ENCODE measurements around the gene ARSK. TPM values are rescaled to one million over a fixed set of nuclear protein-coding genes. Genes with fewer than 3 reads are reported as not detected.

Gene ARSK
- total and polyA plus RNA-seq, 2 of the 13 experiments (the other 11 are each of a cell fraction or from before 2014, with no cell fraction given): 7.9 TPM

DNA sequence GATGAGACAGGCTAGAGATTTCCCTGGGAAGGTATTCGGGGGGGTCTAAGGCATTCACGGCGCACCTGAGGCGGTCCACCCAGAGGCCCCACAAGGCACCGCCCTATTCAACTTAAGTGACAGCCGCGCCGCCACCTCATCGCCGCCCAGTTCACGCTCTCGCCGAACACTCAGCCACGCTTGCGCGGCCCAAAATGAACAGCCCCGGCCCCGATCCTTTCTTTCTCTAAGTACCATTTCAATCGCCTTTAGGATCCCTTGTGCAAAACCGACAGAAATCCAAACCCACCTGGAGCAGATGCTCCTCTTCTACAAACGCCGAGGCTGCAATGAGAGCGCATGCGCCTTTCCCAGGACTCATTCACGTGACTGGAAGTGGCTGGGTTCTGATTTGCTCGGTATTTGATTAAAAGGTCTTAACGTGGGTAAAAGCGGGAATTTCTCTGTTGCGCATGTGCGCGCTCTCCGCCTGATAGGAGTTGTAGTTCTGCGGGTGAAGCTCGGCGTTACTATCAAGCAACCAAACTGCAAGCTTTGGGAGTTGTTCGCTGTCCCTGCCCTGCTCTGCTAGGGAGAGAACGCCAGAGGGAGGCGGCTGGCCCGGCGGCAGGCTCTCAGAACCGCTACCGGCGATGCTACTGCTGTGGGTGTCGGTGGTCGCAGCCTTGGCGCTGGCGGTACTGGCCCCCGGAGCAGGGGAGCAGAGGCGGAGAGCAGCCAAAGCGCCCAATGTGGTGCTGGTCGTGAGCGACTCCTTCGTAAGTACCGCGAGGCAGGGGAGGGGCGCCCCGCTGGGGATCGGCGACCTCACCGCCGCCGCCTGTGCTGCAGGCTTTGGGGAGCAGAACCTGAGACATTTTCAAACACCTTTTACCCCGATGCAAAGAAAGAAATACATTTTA is at the start of gene ARSK, which contains the start of gene SKIC3 (continued):
- TF ChIP-seq IKZF4 (CRISPR knock-in tag; IDR thresholded peaks at IDR 0.05; ENCODE audit: borderline replicate concordance, low read depth, not compliant biosample characterization) (peak; percentile 45), POLR2A (IDR thresholded peaks at IDR 0.05; ENCODE audit: insufficient read depth in 1 of 2, low read depth in 2 of 2, low read length in 2 of 2) (peak; percentile 80 to 84; a peak in 3 of 4 replicates), ETV5 (CRISPR knock-in tag; IDR thresholded peaks at IDR 0.05; ENCODE audit: borderline replicate concordance) (no peak; the same call in 1 of the 2 replicates), ZNF121 (CRISPR knock-in tag; IDR thresholded peaks at IDR 0.05) (no peak), ZNF431 (CRISPR knock-in tag; IDR thresholded peaks at IDR 0.05; ENCODE audit: borderline replicate concordance, low read depth) (no peak), U2AF1 (optimal IDR thresholded peaks at IDR 0.05; ENCODE audit: low read depth, low read length) (no peak), NR2C2 (CRISPR knock-in tag; IDR thresholded peaks at IDR 0.05; ENCODE audit: borderline replicate concordance) (no peak), ZNF891 (CRISPR knock-in tag; IDR thresholded peaks at IDR 0.05) (no peak), ZNF788 (CRISPR knock-in tag; IDR thresholded peaks at IDR 0.05; ENCODE audit: borderline replicate concordance) (peak; percentile 45; the same call in 1 of the 2 replicates), RBM22 (optimal IDR thresholded peaks at IDR 0.05; ENCODE audit: low read length) (no peak), SMARCE1 (IDR thresholded peaks at IDR 0.05; ENCODE audit: borderline replicate concordance) (no peak), HHEX (CRISPR knock-in tag; IDR thresholded peaks at IDR 0.05) (no peak), KMT2A (CRISPR knock-in tag; IDR thresholded peaks at IDR 0.05) (peak; percentile 87), BRD4 (CRISPR knock-in tag; IDR thresholded peaks at IDR 0.05) (0 out of 2 replicates have a peak, but pooled peaks have one; percentile 12), ZNF761 (CRISPR knock-in tag; conservative IDR thresholded peaks at IDR 0.05) (no peak), NFKB2 (CRISPR knock-in tag; IDR thresholded peaks at IDR 0.05; ENCODE audit: borderline replicate concordance) (peak; percentile 86; the same call in 1 of the 2 replicates), FIP1L1 (IDR thresholded peaks at IDR 0.05; ENCODE audit: borderline replicate concordance, insufficient read depth, low read depth, low read length) (no peak), RARG (CRISPR knock-in tag; IDR thresholded peaks at IDR 0.05; ENCODE audit: low read depth) (no peak)
- TF ChIP-seq, protein P1, sequence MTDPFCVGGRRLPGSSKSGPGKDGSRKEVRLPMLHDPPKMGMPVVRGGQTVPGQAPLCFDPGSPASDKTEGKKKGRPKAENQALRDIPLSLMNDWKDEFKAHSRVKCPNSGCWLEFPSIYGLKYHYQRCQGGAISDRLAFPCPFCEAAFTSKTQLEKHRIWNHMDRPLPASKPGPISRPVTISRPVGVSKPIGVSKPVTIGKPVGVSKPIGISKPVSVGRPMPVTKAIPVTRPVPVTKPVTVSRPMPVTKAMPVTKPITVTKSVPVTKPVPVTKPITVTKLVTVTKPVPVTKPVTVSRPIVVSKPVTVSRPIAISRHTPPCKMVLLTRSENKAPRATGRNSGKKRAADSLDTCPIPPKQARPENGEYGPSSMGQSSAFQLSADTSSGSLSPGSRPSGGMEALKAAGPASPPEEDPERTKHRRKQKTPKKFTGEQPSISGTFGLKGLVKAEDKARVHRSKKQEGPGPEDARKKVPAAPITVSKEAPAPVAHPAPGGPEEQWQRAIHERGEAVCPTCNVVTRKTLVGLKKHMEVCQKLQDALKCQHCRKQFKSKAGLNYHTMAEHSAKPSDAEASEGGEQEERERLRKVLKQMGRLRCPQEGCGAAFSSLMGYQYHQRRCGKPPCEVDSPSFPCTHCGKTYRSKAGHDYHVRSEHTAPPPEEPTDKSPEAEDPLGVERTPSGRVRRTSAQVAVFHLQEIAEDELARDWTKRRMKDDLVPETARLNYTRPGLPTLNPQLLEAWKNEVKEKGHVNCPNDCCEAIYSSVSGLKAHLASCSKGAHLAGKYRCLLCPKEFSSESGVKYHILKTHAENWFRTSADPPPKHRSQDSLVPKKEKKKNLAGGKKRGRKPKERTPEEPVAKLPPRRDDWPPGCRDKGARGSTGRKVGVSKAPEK (CRISPR knock-in tag; IDR thresholded peaks at IDR 0.05; ENCODE audit: borderline replicate concordance): no peak
- TF ChIP-seq, protein P2, sequence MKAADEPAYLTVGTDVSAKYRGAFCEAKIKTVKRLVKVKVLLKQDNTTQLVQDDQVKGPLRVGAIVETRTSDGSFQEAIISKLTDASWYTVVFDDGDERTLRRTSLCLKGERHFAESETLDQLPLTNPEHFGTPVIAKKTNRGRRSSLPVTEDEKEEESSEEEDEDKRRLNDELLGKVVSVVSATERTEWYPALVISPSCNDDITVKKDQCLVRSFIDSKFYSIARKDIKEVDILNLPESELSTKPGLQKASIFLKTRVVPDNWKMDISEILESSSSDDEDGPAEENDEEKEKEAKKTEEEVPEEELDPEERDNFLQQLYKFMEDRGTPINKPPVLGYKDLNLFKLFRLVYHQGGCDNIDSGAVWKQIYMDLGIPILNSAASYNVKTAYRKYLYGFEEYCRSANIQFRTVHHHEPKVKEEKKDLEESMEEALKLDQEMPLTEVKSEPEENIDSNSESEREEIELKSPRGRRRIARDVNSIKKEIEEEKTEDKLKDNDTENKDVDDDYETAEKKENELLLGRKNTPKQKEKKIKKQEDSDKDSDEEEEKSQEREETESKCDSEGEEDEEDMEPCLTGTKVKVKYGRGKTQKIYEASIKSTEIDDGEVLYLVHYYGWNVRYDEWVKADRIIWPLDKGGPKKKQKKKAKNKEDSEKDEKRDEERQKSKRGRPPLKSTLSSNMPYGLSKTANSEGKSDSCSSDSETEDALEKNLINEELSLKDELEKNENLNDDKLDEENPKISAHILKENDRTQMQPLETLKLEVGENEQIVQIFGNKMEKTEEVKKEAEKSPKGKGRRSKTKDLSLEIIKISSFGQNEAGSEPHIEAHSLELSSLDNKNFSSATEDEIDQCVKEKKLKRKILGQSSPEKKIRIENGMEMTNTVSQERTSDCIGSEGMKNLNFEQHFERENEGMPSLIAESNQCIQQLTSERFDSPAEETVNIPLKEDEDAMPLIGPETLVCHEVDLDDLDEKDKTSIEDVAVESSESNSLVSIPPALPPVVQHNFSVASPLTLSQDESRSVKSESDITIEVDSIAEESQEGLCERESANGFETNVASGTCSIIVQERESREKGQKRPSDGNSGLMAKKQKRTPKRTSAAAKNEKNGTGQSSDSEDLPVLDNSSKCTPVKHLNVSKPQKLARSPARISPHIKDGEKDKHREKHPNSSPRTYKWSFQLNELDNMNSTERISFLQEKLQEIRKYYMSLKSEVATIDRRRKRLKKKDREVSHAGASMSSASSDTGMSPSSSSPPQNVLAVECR (CRISPR knock-in tag; IDR thresholded peaks at IDR 0.05; ENCODE audit: borderline replicate concordance): peak; percentile 87; the same call in 1 of the 2 replicates

Measured in HepG2 (cell line).